22Rv1 (cell line): ENCODE measurements around the gene SOS1.
"Not testable (repeated sequence)": the region's sequence is repeated elsewhere in the genome, so short reads cannot be mapped to it uniquely, and the experiment has no call there.

ENCODE experiments used
- CTCF ChIP-seq: fragments of 450-650 bp; IDR thresholded peaks from 2 replicates; pipeline ENCODE4 v1.5.1; 2017; ENCODE audit warnings: mild to moderate bottlenecking
- ZFX ChIP-seq: fragments of 450-650 bp; IDR thresholded peaks from 2 replicates; pipeline ENCODE4 v1.6.1; 2017; ENCODE audit warnings: antibody characterized with exemption, borderline replicate concordance

GRCh38 chr2:39052665-39053064 is 68.2 kb downstream of the SOS1 start:
- not testable (repeated sequence) for TF ChIP-seq CTCF, ZFX
